Astrocyte (in vitro differentiated cells and primary cell): ENCODE measurements around the gene PCNX1. TPM values are rescaled to one million over a fixed set of nuclear protein-coding genes. Genes with fewer than 3 reads are reported as not detected.

Experiments used
- DNase-seq: peaks from one replicate; pipeline ENCODE4 v3.0.0-alpha.2; 2010; ENCODE audit warnings: low read depth
- FAIRE-seq: peaks from 2 replicates; lab custom pipeline; 2011; peaks lifted over from hg19 to GRCh38; lab: Jason Lieb, UNC
- H2AFZ ChIP-seq: 2 replicates; pipeline ENCODE4 v1.6.0; 2012; ENCODE audit warnings: low read depth, low read length, inconsistent platforms
- H3K27ac ChIP-seq: 2 replicates; pipeline ENCODE4 v1.5.1; 2011; ENCODE audit warnings: low read depth, low read length, inconsistent platforms
- H3K27me3 ChIP-seq: 2 replicates; pipeline ENCODE4 v1.6.0; 2011; ENCODE audit warnings: low read length, inconsistent platforms; ENCODE audit not compliant: insufficient read depth
- H3K36me3 ChIP-seq: 2 replicates; pipeline ENCODE4 v1.5.1; 2011; ENCODE audit warnings: low read length, inconsistent platforms; ENCODE audit not compliant: insufficient read depth
- H3K4me1 ChIP-seq: 2 replicates; pipeline ENCODE4 v1.5.1; 2011; ENCODE audit warnings: low read length, inconsistent platforms; ENCODE audit not compliant: insufficient read depth
- H3K4me2 ChIP-seq: 2 replicates; pipeline ENCODE4 v1.6.0; 2012; ENCODE audit warnings: low read length, inconsistent platforms
- H3K4me3 ChIP-seq: 2 replicates; pipeline ENCODE4 v1.5.1; 2011; ENCODE audit warnings: low read depth, mild to moderate bottlenecking, low read length, inconsistent platforms; ENCODE audit not compliant: insufficient read depth
- H3K79me2 ChIP-seq: 2 replicates; pipeline ENCODE4 v1.6.0; 2012; ENCODE audit warnings: mild to moderate bottlenecking, low read length, inconsistent platforms; ENCODE audit not compliant: insufficient read depth
- H3K9ac ChIP-seq: 2 replicates; pipeline ENCODE4 v1.6.0; 2012; ENCODE audit warnings: mild to moderate bottlenecking, low read length, inconsistent platforms
- H3K9me3 ChIP-seq: 2 replicates; pipeline ENCODE4 v1.5.1; 2012; ENCODE audit warnings: low read depth, mild to moderate bottlenecking, low read length, inconsistent platforms; ENCODE audit not compliant: insufficient read depth
- H4K20me1 ChIP-seq: 2 replicates; pipeline ENCODE4 v1.6.0; 2012; ENCODE audit warnings: low read length, inconsistent platforms; ENCODE audit not compliant: insufficient read depth
- H3K27ac Mint-ChIP-seq: one replicate; pipeline ENCODE4 v1.8.0; 2021; ENCODE audit warnings: mild to moderate bottlenecking, mixed read lengths; ENCODE audit not compliant: unreplicated experiment
- H3K27me3 Mint-ChIP-seq: one replicate; pipeline ENCODE4 v1.8.0; 2021; ENCODE audit warnings: low read depth, mixed read lengths; ENCODE audit not compliant: unreplicated experiment
- H3K36me3 Mint-ChIP-seq: one replicate; pipeline ENCODE4 v1.8.0; 2021; ENCODE audit warnings: low read depth, mixed read lengths; ENCODE audit not compliant: unreplicated experiment
- H3K4me1 Mint-ChIP-seq: one replicate; pipeline ENCODE4 v1.8.0; 2021; ENCODE audit warnings: low read depth, mixed read lengths; ENCODE audit not compliant: unreplicated experiment
- H3K4me3 Mint-ChIP-seq: one replicate; pipeline ENCODE4 v1.8.0; 2021; ENCODE audit warnings: mild to moderate bottlenecking, moderate library complexity, mixed read lengths; ENCODE audit not compliant: unreplicated experiment
- H3K9me3 Mint-ChIP-seq: one replicate; pipeline ENCODE4 v1.8.0; 2021; ENCODE audit warnings: mild to moderate bottlenecking, mixed read lengths; ENCODE audit not compliant: unreplicated experiment
- CTCF ChIP-seq: IDR thresholded peaks from 2 replicates; pipeline ENCODE4 v1.5.1; 2011; ENCODE audit warnings: low read depth, mild to moderate bottlenecking, inconsistent platforms, low read length, moderate library complexity; ENCODE audit not compliant: insufficient read depth
- EZH2 ChIP-seq: IDR thresholded peaks from 2 replicates; pipeline ENCODE4 v1.6.1; 2012; ENCODE audit warnings: mild to moderate bottlenecking, low read length, inconsistent platforms; ENCODE audit not compliant: insufficient read depth
- total RNA-seq: library from RNA; stranded (reverse); gene quantifications from 2 replicates; pipeline ENCODE4 v1.2.1, GENCODE V29; 2021

PCNX1 gene
- total RNA-seq, 1 donor from 2014 or later: 91.3 TPM

GRCh38 chr14:70898111-70898745, 9.0 kb upstream of the PCNX1 start:
- H3K27me3 ChIP-seq: no peaks in the 10 kb centered on the region
- peak overlapping the region; percentile 15 for H3K27ac ChIP-seq
- H3K4me1 Mint-ChIP-seq: peaks cover 38% of the 10 kb centered on the region

GRCh38 chr14:70901269-70901668, 6.0 kb upstream of the PCNX1 start:
- Mint-ChIP-seq H3K4me1 (peaks cover 35% of the 10 kb centered on the region), H3K27me3 (no peaks in the 10 kb centered on the region), H3K4me3 (no peak overlapping the region), H3K27ac (peak overlapping the region; percentile 97), H3K36me3 (no peaks in the 10 kb centered on the region), H3K9me3 (peaks cover 2% of the 10 kb centered on the region)
- no peak for TF ChIP-seq CTCF
- no peak for TF ChIP-seq EZH2
- peak overlapping the region; percentile 63 for H3K9ac ChIP-seq
- no peaks in the 10 kb centered on the region for H3K9me3 ChIP-seq
- H3K36me3 ChIP-seq: no peaks in the 10 kb centered on the region
- peak overlapping the region; percentile 15 for H3K4me3 ChIP-seq
- H4K20me1 ChIP-seq: no peaks in the 10 kb centered on the region
- peaks cover 20% of the 10 kb centered on the region for H3K4me1 ChIP-seq
- no peak overlapping the region for H2AFZ ChIP-seq
- H3K79me2 ChIP-seq: no peaks in the 10 kb centered on the region
- H3K27ac ChIP-seq: peak overlapping the region; percentile 86
- FAIRE-seq (peak; percentile 76), DNase-seq (peak; percentile 66)
- peak overlapping the region; percentile 70 for H3K4me2 ChIP-seq
- H3K27me3 ChIP-seq: no peaks in the 10 kb centered on the region

More at GRCh38 chr14:70898111-70898745, 9.0 kb upstream of the PCNX1 start:
- no peaks in the 10 kb centered on the region for H3K79me2 ChIP-seq
- peaks cover 4% of the 10 kb centered on the region for H3K9me3 Mint-ChIP-seq
- no peak overlapping the region for H3K4me3 ChIP-seq
- no peak for TF ChIP-seq CTCF
- no peak for TF ChIP-seq EZH2
- H3K36me3 ChIP-seq: no peaks in the 10 kb centered on the region
- peaks cover 24% of the 10 kb centered on the region for H3K4me1 ChIP-seq
- DNase-seq (no peak), FAIRE-seq (no peak)
- H3K36me3 Mint-ChIP-seq: peaks cover 2% of the 10 kb centered on the region
- H3K27ac Mint-ChIP-seq: peak overlapping the region; percentile 63
- no peak overlapping the region for H3K4me2 ChIP-seq
- H3K9me3 ChIP-seq: no peaks in the 10 kb centered on the region
- no peak overlapping the region for H3K4me3 Mint-ChIP-seq
- H2AFZ ChIP-seq: peak overlapping the region; percentile 43
- no peaks in the 10 kb centered on the region for H4K20me1 ChIP-seq
- H3K27me3 Mint-ChIP-seq: no peaks in the 10 kb centered on the region
- no peak overlapping the region for H3K9ac ChIP-seq

GRCh38 chr14:70902184-70902583, 5.1 kb upstream of the PCNX1 start:
- H3K4me3 ChIP-seq: no peak overlapping the region
- Mint-ChIP-seq H3K36me3 (no peaks in the 10 kb centered on the region), H3K27me3 (no peaks in the 10 kb centered on the region), H3K4me3 (no peak overlapping the region), H3K27ac (peak overlapping the region; percentile 97), H3K9me3 (no peaks in the 10 kb centered on the region), H3K4me1 (peaks cover 39% of the 10 kb centered on the region)
- no peaks in the 10 kb centered on the region for H3K36me3 ChIP-seq
- peaks cover 6% of the 10 kb centered on the region for H3K79me2 ChIP-seq
- no peaks in the 10 kb centered on the region for H3K9me3 ChIP-seq
- H3K27me3 ChIP-seq: no peaks in the 10 kb centered on the region
- H4K20me1 ChIP-seq: no peaks in the 10 kb centered on the region
- peaks cover 24% of the 10 kb centered on the region for H3K4me1 ChIP-seq
- DNase-seq (no peak), FAIRE-seq (no peak)
- TF ChIP-seq EZH2 (no peak), CTCF (no peak)
- no peak overlapping the region for H2AFZ ChIP-seq
- H3K4me2 ChIP-seq: no peak overlapping the region
- peak overlapping the region; percentile 86 for H3K27ac ChIP-seq
- no peak overlapping the region for H3K9ac ChIP-seq
